ENCODE measurements around the gene PTPRD. TPM values are rescaled to one million over a fixed set of nuclear protein-coding genes. Genes with fewer than 3 reads are reported as not detected.

Gene PTPRD
- total and polyA plus RNA-seq, 10 donors, result 0.08 to 11.7 (median 2.9) TPM

DNA sequence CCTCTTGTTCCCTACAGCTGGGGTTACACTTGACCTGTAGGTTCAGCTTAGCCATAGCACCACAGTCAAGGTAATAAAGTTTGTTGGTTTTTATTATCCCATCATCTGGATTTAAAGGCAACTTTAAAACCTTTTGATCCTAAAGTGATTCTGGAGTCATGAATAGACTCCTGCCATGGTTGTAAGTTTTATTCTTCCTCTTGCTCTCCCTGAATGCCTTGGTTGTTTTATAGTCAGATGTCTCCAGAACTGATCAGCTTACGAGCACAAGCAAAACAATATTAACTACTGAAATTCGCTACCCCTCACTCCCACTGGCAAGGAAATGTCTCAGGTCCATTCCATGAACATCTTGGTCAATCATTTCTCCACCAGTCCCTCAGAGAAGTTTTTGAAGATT lies 1328.6 kb downstream of the PTPRD start:
- no peak overlapping the region for H3K27ac ChIP-seq
- WGBS, 5 donors, result 55 to 75% (median 62%) methylated on average over 2 of the region's 2 CpGs
- no peak for DNase-seq
- H3K9me3 ChIP-seq, result no peaks in the 10 kb centered on the region
- H3K4me1 ChIP-seq, result no peaks in the 10 kb centered on the region
- H3K27me3 ChIP-seq (replicated peaks in 1 of 7), result no peaks in the 10 kb centered on the region
- TF ChIP-seq POLR2A (IDR thresholded peaks at IDR 0.05) (no peak), POLR2AphosphoS5 (IDR thresholded peaks at IDR 0.05) (no peak)
- TF ChIP-seq, protein P1, sequence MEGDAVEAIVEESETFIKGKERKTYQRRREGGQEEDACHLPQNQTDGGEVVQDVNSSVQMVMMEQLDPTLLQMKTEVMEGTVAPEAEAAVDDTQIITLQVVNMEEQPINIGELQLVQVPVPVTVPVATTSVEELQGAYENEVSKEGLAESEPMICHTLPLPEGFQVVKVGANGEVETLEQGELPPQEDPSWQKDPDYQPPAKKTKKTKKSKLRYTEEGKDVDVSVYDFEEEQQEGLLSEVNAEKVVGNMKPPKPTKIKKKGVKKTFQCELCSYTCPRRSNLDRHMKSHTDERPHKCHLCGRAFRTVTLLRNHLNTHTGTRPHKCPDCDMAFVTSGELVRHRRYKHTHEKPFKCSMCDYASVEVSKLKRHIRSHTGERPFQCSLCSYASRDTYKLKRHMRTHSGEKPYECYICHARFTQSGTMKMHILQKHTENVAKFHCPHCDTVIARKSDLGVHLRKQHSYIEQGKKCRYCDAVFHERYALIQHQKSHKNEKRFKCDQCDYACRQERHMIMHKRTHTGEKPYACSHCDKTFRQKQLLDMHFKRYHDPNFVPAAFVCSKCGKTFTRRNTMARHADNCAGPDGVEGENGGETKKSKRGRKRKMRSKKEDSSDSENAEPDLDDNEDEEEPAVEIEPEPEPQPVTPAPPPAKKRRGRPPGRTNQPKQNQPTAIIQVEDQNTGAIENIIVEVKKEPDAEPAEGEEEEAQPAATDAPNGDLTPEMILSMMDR (IDR thresholded peaks at IDR 0.05 in 8 of 11, conservative IDR thresholded peaks at IDR 0.05 in 3 of 11), result no peak
- no peak overlapping the region for H3K4me3 ChIP-seq
- intact Hi-C loops (cut with DNase I; ENCODE audit: low total_unique reads), result no loop called here
- no peaks in the 10 kb centered on the region for H3K36me3 ChIP-seq

DNA sequence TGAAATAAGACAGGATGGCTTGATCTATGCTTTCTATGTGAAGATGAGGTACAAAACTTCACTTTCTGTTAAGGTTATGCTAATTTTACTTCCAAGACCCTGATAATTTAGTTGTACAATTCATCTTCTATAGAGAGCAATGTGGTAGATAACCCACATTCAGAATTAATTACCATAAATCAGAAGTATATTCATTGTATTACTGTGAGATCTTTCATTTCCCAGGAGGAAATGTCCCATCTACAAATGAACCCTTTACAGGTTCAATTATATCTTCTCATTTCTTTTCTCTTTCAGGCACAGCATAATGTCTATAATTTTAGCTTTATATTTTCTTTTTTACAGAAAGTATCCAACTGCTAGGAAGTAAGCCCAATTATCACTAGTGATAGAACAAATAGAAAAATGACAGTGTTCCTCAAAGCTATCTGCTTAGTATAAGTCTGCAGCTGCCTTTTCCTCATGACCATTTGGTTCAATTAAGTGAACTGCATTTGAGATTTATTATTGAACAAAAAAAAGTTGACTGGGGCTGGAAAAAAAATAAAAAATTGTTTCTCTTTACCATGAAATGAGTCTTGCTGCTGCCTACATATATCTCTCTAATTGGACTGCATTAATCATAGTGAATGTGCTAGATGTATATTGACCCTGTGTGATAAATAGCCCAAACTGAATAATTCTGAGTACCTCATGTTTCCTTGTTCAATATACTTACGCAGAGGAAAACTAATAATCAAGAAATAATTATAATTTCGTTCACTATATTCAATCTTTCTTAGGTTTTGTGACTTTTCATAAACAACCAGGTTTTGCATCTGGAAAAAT lies 1329.4 kb downstream of the PTPRD start:
- H3K36me3 ChIP-seq, result no peaks in the 10 kb centered on the region
- no peak overlapping the region for H3K27ac ChIP-seq
- DNase-seq, result no peak
- intact Hi-C loops (cut with DNase I; ENCODE audit: low total_unique reads), result no loop called here
- WGBS, 5 donors, result 67 to 86% (median 74%) methylated on average over 2 of the region's 2 CpGs
- no peak for TF ChIP-seq POLR2AphosphoS5 (IDR thresholded peaks at IDR 0.05)
- TF ChIP-seq, protein P1 (IDR thresholded peaks at IDR 0.05 in 8 of 11, conservative IDR thresholded peaks at IDR 0.05 in 3 of 11), result no peak
- TF ChIP-seq POLR2A (IDR thresholded peaks at IDR 0.05), result no peak
- no peaks in the 10 kb centered on the region for H3K27me3 ChIP-seq (replicated peaks in 1 of 7)
- H3K9me3 ChIP-seq, result no peaks in the 10 kb centered on the region
- H3K4me3 ChIP-seq, result no peak overlapping the region
- H3K4me1 ChIP-seq, result no peaks in the 10 kb centered on the region

DNA sequence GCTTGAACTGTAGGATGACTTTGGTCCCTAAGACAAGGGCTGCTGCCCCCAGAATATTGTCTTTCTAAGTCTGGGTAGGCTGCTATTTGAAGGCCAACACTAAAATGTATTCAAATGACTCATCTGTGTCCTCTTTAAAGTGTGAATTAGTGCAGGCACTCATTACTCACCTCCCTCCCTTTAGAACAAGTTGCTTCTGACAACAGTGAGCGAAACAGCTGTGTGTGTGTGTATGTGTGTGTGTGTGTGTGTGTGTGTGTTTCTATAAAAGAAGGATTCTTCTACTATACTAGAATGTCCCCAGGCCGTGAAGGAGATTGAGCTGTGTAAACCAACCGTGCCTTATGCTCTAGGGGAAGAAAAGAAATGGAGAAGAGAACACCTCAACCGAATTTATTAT lies 1337.2 kb downstream of the PTPRD start:
- H3K9me3 ChIP-seq, result no peaks in the 10 kb centered on the region
- intact Hi-C loops (cut with DNase I; ENCODE audit: low total_unique reads), result no loop called here
- H3K27me3 ChIP-seq (replicated peaks in 1 of 7), result no peaks in the 10 kb centered on the region
- 70 to 84% (median 78%) methylated on average over 4 of the region's 4 CpGs for WGBS, 5 donors
- DNase-seq, result no peak
- TF ChIP-seq POLR2AphosphoS5 (IDR thresholded peaks at IDR 0.05) (no peak), POLR2A (IDR thresholded peaks at IDR 0.05) (no peak)
- TF ChIP-seq, protein P1 (IDR thresholded peaks at IDR 0.05 in 8 of 11, conservative IDR thresholded peaks at IDR 0.05 in 3 of 11), result no peak
- H3K4me3 ChIP-seq, result no peak overlapping the region
- H3K4me1 ChIP-seq, result no peaks in the 10 kb centered on the region
- H3K36me3 ChIP-seq, result no peaks in the 10 kb centered on the region
- no peak overlapping the region for H3K27ac ChIP-seq

DNA sequence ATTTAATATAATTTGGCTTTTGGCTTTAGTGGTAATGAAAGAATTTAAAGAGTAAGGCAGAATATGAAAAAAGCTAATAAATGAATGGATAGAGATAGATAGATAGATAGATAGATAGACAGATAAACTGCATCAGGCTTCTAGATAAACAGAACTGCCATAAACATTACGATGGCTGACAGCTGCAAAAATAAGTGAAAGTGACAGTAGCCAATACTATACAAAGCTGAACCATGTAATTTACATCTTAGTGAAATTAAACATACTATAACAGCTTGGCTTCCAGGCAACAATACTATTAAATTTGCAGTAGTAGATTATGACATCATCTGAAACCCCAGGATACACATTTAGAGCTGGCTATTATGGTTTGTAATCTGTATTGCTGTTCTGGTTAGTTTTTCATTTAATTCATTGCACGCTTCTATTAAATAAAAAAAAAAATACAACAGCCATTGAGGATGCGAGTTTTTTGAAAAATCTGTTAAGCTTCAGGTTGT lies 1354.8 kb downstream of the PTPRD start:
- DNase-seq, result no peak
- peaks cover 0 to 12% (median 0%) of the 10 kb centered on the region in 8 donors for H3K9me3 ChIP-seq
- 72 to 89% (median 78%) methylated on average over 3 of the region's 3 CpGs for WGBS, 5 donors
- no peaks in the 10 kb centered on the region for H3K4me1 ChIP-seq
- TF ChIP-seq POLR2A (IDR thresholded peaks at IDR 0.05), result no peak
- TF ChIP-seq, protein P1 (IDR thresholded peaks at IDR 0.05 in 8 of 11, conservative IDR thresholded peaks at IDR 0.05 in 3 of 11), result no peak
- no peak for TF ChIP-seq POLR2AphosphoS5 (IDR thresholded peaks at IDR 0.05)
- H3K4me3 ChIP-seq, result no peak overlapping the region
- intact Hi-C loops (cut with DNase I; ENCODE audit: low total_unique reads), result no loop called here
- no peaks in the 10 kb centered on the region for H3K27me3 ChIP-seq (replicated peaks in 1 of 7)
- H3K27ac ChIP-seq, result no peak overlapping the region
- H3K36me3 ChIP-seq, result no peaks in the 10 kb centered on the region
